ENCODE measurements around the gene MMP2. TPM values are rescaled to one million over a fixed set of nuclear protein-coding genes. Genes with fewer than 3 reads are reported as not detected.

Gene MMP2
- total RNA-seq, 4 donors from 2014 or later: 94.9 to 286 (median 216) TPM

GRCh38 chr16:55436587-55436986, 42.4 kb upstream of the MMP2 start:
- Histone ChIP-seq H3K36me3 (no peaks in the 10 kb centered on the region), H3K27ac (no peak overlapping the region), H3K4me1 (no peaks in the 10 kb centered on the region), H3K27me3 (no peaks in the 10 kb centered on the region), H3K4me3 (replicated peaks in 1 of 3) (no peak overlapping the region), H3K9me3 (no peaks in the 10 kb centered on the region)
- intact Hi-C loops (cut with DNase I): no loop called here
- no peak for DNase-seq
- no peak for TF ChIP-seq CTCF (IDR thresholded peaks at IDR 0.05)
- TF ChIP-seq POLR2A (IDR thresholded peaks at IDR 0.05): no peak
- WGBS, 2 donors: 90 to 91% methylated on average over 3 of the region's 3 CpGs

GRCh38 chr16:55437625-55438024, 41.4 kb upstream of the MMP2 start:
- DNase-seq: no peak
- TF ChIP-seq CTCF (IDR thresholded peaks at IDR 0.05): no peak
- no peak for TF ChIP-seq POLR2A (IDR thresholded peaks at IDR 0.05)
- no peaks in the 10 kb centered on the region for H3K4me1 ChIP-seq
- H3K9me3 ChIP-seq: no peaks in the 10 kb centered on the region
- H3K27ac ChIP-seq: no peak overlapping the region
- no peaks in the 10 kb centered on the region for H3K36me3 ChIP-seq
- WGBS, 2 donors: 71 to 78% methylated on average over 3 of the region's 3 CpGs
- intact Hi-C loops (cut with DNase I): no loop called here
- no peaks in the 10 kb centered on the region for H3K27me3 ChIP-seq
- no peak overlapping the region for H3K4me3 ChIP-seq (replicated peaks in 1 of 3)

- no peak for DNase-seq
- TF ChIP-seq POLR2A (IDR thresholded peaks at IDR 0.05) (no peak), CTCF (IDR thresholded peaks at IDR 0.05) (no peak)
- H3K4me3 ChIP-seq (replicated peaks in 1 of 3): no peak overlapping the region
- no peaks in the 10 kb centered on the region for H3K4me1 ChIP-seq
- intact Hi-C loops (cut with DNase I): no loop called here
- H3K36me3 ChIP-seq: no peaks in the 10 kb centered on the region
- no peaks in the 10 kb centered on the region for H3K27me3 ChIP-seq
- no peaks in the 10 kb centered on the region for H3K9me3 ChIP-seq
- H3K27ac ChIP-seq: no peak overlapping the region
Observed at GRCh38 chr16:55438281-55438680, 40.7 kb upstream of the MMP2 start.

- H3K4me3 ChIP-seq (replicated peaks in 1 of 3): no peak overlapping the region
- H3K27me3 ChIP-seq: no peaks in the 10 kb centered on the region
- intact Hi-C loops (cut with DNase I): no loop called here
- WGBS, 2 donors: 79 to 85% methylated on average over 6 of the region's 6 CpGs
- no peaks in the 10 kb centered on the region for H3K36me3 ChIP-seq
- H3K4me1 ChIP-seq: no peaks in the 10 kb centered on the region
- no peak overlapping the region for H3K27ac ChIP-seq
- TF ChIP-seq CTCF (IDR thresholded peaks at IDR 0.05) (no peak), POLR2A (IDR thresholded peaks at IDR 0.05) (no peak)
- DNase-seq: no peak
- H3K9me3 ChIP-seq: no peaks in the 10 kb centered on the region
Observed at GRCh38 chr16:55439101-55439690, 39.8 kb upstream of the MMP2 start.

GRCh38 chr16:55443434-55444346, 35.3 kb upstream of the MMP2 start:
- no peaks in the 10 kb centered on the region for H3K36me3 ChIP-seq
- 66 to 71% methylated on average over 11 of the region's 11 CpGs for WGBS, 2 donors
- no peak overlapping the region for H3K4me3 ChIP-seq (replicated peaks in 1 of 3)
- intact Hi-C loops (cut with DNase I): no loop called here
- no peaks in the 10 kb centered on the region for H3K4me1 ChIP-seq
- TF ChIP-seq CTCF (IDR thresholded peaks at IDR 0.05) (no peak), POLR2A (IDR thresholded peaks at IDR 0.05) (no peak)
- H3K27me3 ChIP-seq: no peaks in the 10 kb centered on the region
- H3K27ac ChIP-seq: no peak overlapping the region
- DNase-seq: no peak
- H3K9me3 ChIP-seq: no peaks in the 10 kb centered on the region
